Adipocyte (in vitro differentiated cells): ENCODE data around the gene KAT2B.
A peak's percentile ranks its signal among the peaks of the same experiment; 100 is the strongest.
"Not testable (repeated sequence)": the region's sequence is repeated elsewhere in the genome, so short reads cannot be mapped to it uniquely, and the experiment has no call there.

ENCODE experiments used
- DNase-seq: peaks from one replicate; pipeline ENCODE4 v3.0.0-alpha.2; 2015; ENCODE audit warnings: low read depth
- H3K27me3 ChIP-seq: replicated peaks from 2 replicates; pipeline ENCODE4 v1.7.0; 2013; ENCODE audit warnings: mild to moderate bottlenecking, low read length, moderate library complexity; ENCODE audit not compliant: control insufficient read depth, insufficient read depth
- H3K36me3 ChIP-seq: 2 replicates; pipeline ENCODE4 v1.7.0; 2013; ENCODE audit warnings: low read length, mild to moderate bottlenecking, moderate library complexity; ENCODE audit not compliant: control insufficient read depth, insufficient read depth, severe bottlenecking
- H3K4me1 ChIP-seq: 2 replicates; pipeline ENCODE4 v1.7.0; 2013; ENCODE audit warnings: mild to moderate bottlenecking, low read length, moderate library complexity; ENCODE audit not compliant: control insufficient read depth, insufficient read depth
- H3K4me3 ChIP-seq: 2 replicates; pipeline ENCODE4 v1.7.0; 2013; ENCODE audit warnings: mild to moderate bottlenecking, low read length, moderate library complexity
- H3K9ac ChIP-seq: 2 replicates; pipeline ENCODE4 v1.7.0; 2013; ENCODE audit warnings: mild to moderate bottlenecking, low read length, moderate library complexity
- H3K9me3 ChIP-seq: 2 replicates; pipeline ENCODE4 v1.7.0; 2013; ENCODE audit warnings: mild to moderate bottlenecking, low read length, moderate library complexity; ENCODE audit not compliant: control insufficient read depth

The KAT2B gene

DNA sequence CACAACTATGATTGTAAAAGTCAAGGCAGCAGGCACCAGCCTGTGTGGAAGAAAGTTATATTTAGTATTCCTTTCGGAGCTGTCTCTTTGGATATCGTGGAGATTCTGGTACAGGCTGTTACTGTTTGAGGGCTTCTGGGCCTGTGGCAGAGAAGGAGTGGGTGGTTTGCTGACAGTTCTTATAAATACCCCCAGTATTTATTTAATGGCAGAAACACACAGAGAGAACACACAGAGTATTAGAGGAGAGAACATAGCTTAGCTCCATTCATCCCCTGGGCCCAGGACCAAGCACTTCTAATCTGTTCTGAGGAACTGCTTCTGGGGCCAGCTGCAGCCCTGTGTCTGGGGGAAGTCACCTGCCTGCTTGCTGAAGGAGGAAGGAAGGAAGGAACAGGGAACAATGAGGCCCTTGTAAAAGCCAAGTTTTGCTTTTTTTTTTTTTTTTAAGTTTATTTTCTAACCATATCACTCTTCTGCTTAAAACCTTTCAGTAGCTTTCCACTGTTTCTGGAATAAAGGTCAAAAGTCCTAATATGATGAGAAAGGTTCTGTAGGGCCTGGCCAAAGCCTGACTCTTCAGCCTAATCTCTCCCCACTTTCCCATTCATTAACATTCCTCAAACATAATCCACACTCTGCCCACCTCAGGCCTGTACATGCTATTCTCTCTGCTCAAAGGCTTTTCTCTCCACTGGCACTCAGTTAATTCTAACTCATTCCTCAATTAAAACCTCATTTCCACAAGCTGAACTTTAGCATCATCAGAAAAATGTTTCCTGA, 16.4 kb upstream of the KAT2B start:
- Histone ChIP-seq H3K36me3 (no peaks in the 10 kb centered on the region), H3K9ac (no peak overlapping the region), H3K4me3 (no peak overlapping the region), H3K27me3 (no peaks in the 10 kb centered on the region), H3K4me1 (peaks cover 5% of the 10 kb centered on the region), H3K9me3 (no peaks in the 10 kb centered on the region)
- DNase-seq, result no peak

DNA sequence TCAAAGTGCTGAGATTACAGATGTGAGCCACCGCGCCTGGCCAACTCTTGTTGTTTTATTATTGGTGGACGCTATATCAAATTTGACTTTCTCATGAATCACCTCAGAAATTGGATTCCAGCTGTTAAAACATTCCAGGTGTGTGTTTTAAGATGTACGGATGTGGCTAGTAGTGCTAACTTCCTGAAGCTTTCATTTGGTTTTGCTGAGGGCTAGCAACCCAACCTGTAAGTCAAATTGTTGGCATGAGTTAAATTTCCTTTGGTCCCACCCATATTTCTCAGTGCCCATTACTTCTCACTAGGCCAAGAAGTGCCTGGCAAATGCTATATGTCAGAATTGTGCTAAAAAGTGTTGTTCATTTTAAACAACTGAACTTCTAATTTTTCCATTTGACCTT, 13.1 kb upstream of the KAT2B start:
- Histone ChIP-seq H3K9ac (no peak overlapping the region), H3K4me1 (peaks cover 5% of the 10 kb centered on the region), H3K9me3 (no peaks in the 10 kb centered on the region), H3K4me3 (no peak overlapping the region), H3K36me3 (no peaks in the 10 kb centered on the region), H3K27me3 (no peaks in the 10 kb centered on the region)
- DNase-seq, result no peak

- Histone ChIP-seq H3K9ac (no peak overlapping the region), H3K9me3 (no peaks in the 10 kb centered on the region), H3K36me3 (no peaks in the 10 kb centered on the region), H3K4me1 (peaks cover 2% of the 10 kb centered on the region), H3K4me3 (no peak overlapping the region), H3K27me3 (no peaks in the 10 kb centered on the region)
- no peak for DNase-seq
Observed at GRCh38 chr3:20028905-20029331, 11.3 kb upstream of the KAT2B start.

- H3K4me1 ChIP-seq, H3K9ac ChIP-seq, H3K9me3 ChIP-seq, H3K36me3 ChIP-seq, DNase-seq, H3K4me3 ChIP-seq, H3K27me3 ChIP-seq: not testable (repeated sequence)
Observed at GRCh38 chr3:20031939-20032338, 8.3 kb upstream of the KAT2B start.

- no peak overlapping the region for H3K9ac ChIP-seq
- no peaks in the 10 kb centered on the region for H3K27me3 ChIP-seq
- H3K4me1 ChIP-seq, result no peaks in the 10 kb centered on the region
- H3K9me3 ChIP-seq, result no peaks in the 10 kb centered on the region
- H3K36me3 ChIP-seq, result no peaks in the 10 kb centered on the region
- H3K4me3 ChIP-seq, result no peak overlapping the region
- DNase-seq, result no peak
Observed at GRCh38 chr3:20035019-20035418, 5.2 kb upstream of the KAT2B start.

- Histone ChIP-seq H3K9me3 (no peaks in the 10 kb centered on the region), H3K4me3 (no peak overlapping the region)
- no peak for DNase-seq
Observed at GRCh38 chr3:20037255-20037996, 2.8 kb upstream of the KAT2B start.

DNA sequence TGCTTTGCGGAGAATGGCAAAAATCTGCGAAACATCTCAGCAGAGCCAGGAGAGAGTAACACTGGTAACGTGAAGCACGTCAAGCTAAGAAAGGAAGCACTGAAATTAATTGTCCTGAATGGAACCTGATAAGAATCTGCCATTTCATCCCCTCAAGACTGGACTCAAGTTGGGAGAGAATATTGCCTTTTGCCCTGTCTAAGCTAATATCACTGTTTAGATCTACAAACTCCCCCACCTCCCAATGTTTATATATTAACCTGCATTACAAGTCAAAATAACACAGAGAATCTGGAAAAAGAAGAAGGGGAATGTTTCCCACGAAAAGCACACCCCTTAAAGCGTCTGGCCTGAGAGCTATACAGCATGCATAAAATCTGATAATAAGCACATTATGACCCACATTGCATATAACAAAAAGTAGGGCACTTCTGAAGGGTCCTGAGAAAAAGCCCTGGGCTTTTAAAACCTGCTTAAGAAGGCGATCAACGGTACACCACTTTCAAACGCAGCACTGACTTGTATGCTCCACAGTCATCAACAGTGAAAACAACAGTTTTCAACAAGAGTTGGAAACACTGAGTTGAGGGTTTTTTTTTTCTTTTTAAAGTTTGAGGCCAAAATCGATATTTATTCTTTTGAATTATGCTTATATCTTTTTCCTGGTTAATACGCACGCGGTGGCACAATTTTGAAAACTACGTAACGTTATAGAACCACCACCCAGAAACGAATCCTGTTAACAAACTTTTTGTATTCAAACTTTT, 1.4 kb upstream of the KAT2B start:
- H3K36me3 ChIP-seq, result no peaks in the 10 kb centered on the region
- H3K4me3 ChIP-seq, result peak overlapping the region; percentile 84

More at GRCh38 chr3:20037255-20037996, 2.8 kb upstream of the KAT2B start:
- H3K4me1 ChIP-seq, result peaks cover 4% of the 10 kb centered on the region
- H3K27me3 ChIP-seq, result no peaks in the 10 kb centered on the region
- no peaks in the 10 kb centered on the region for H3K36me3 ChIP-seq
- H3K9ac ChIP-seq, result no peak overlapping the region

DNA sequence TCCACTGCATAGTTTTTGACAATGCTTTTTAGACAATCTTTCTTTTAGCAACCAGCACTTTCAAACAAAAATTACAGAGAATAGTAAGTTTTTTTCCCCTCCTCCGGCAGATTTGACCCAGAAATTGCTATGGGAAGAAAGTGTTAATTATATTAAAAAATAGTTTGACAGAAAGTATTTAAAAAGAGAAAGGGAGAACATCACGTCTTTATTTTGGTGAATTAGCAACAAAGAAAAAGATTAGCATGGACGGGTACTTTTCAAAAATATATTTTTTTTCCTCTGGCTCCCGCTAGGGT, 831 bp upstream of the KAT2B start:
- Histone ChIP-seq H3K4me3 (peak overlapping the region; percentile 84), H3K4me1 (peaks cover 16% of the 10 kb centered on the region), H3K27me3 (no peaks in the 10 kb centered on the region), H3K36me3 (no peaks in the 10 kb centered on the region), H3K9ac (peak overlapping the region; percentile 76), H3K9me3 (no peaks in the 10 kb centered on the region)
- no peak for DNase-seq

More for the DNA sequence above, 1.4 kb upstream of the KAT2B start:
- H3K9me3 ChIP-seq, result no peaks in the 10 kb centered on the region
- DNase-seq, result peak; percentile 5
- peaks cover 14% of the 10 kb centered on the region for H3K4me1 ChIP-seq
- peak overlapping the region; percentile 76 for H3K9ac ChIP-seq
- H3K27me3 ChIP-seq, result no peaks in the 10 kb centered on the region

- peak overlapping the region; percentile 93 for H3K4me3 ChIP-seq
- no peaks in the 10 kb centered on the region for H3K36me3 ChIP-seq
- no peaks in the 10 kb centered on the region for H3K9me3 ChIP-seq
- H3K4me1 ChIP-seq, result peaks cover 16% of the 10 kb centered on the region
- no peaks in the 10 kb centered on the region for H3K27me3 ChIP-seq
- peak overlapping the region; percentile 78 for H3K9ac ChIP-seq
- DNase-seq, result peak; percentile 89
Observed at GRCh38 chr3:20040548-20041196, 426 bp downstream of the KAT2B start.

DNA sequence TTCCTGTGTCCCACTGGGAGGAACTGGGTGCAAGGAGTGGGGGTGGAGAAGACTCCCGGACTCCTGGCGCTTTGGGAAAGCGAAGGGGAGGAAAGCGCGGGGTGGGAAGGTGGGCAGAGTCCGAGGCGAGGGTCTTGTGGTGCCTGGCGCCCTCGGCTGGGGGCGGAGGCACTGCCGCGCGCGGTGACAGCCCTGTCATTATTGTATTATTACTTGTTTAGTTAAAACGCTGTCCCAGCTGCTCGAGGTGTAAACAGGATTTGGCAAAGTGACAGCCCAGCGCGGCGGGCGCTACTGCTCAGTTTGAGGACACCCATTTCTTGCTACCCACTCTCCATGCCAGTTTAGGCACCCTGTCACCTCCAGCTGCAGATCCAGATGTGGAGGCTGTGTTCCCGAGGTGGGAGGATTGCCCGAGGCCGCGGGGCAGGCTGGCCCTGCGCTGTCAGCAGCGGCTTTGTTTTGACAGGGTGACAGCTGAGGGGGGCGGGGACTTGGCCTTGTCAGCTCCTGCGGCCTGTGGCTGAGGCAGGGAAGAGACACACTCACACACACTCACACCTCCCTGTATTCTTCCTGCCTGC, 1.0 kb downstream of the KAT2B start:
- Histone ChIP-seq H3K9me3 (no peaks in the 10 kb centered on the region), H3K4me3 (peak overlapping the region; percentile 93), H3K9ac (peak overlapping the region; percentile 78), H3K36me3 (no peaks in the 10 kb centered on the region), H3K4me1 (peaks cover 16% of the 10 kb centered on the region), H3K27me3 (no peaks in the 10 kb centered on the region)
- peak; percentile 70 for DNase-seq
